ENCODE data around the gene NUSAP1.
A peak's percentile ranks its signal among the peaks of the same experiment; 100 is the strongest.
"Not testable (repeated sequence)": the region's sequence is repeated elsewhere in the genome, so short reads cannot be mapped to it uniquely, and the experiment has no call there.

Gene NUSAP1

DNA sequence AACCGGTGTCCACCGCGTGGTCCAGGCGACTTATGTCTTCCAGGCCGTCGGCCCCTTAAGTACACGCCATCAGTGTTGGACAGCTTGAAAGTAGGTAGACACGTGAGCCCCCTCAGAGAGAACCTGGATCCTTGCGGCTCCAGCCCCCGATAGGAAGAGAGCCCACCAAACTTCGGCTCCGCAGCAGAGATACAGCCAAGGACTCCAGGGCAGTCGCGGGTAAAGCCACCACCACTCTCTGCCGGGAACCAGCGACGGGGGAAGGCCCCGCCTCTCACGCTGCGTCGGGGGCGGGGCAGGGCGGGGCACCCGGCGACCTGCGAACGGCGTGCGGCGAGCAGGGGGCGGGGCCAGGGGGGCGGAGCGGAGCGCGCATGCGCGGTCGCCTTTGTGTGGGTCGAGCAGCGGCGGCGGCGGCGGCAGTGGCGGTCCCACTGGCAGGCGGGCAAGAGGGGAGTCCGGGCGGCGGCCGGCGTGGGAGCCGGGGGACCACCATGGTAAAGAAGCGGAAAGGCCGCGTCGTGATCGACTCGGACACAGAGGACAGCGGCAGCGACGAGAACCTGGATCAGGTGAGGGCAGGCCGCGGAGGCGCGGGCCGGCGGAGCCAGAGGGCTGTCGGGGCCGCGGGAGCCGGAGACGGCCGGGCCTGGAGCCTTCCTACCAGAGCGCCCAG lies 84.2 kb downstream of the NUSAP1 start, which contains the start of gene RTF1:
Gene RTF1 (plus strand): TSS at position 354 of the 676 bp plus-strand sequence. CDS start 21 bp downstream, at position 375.
- peak; percentile 88 for DNase-seq

DNA sequence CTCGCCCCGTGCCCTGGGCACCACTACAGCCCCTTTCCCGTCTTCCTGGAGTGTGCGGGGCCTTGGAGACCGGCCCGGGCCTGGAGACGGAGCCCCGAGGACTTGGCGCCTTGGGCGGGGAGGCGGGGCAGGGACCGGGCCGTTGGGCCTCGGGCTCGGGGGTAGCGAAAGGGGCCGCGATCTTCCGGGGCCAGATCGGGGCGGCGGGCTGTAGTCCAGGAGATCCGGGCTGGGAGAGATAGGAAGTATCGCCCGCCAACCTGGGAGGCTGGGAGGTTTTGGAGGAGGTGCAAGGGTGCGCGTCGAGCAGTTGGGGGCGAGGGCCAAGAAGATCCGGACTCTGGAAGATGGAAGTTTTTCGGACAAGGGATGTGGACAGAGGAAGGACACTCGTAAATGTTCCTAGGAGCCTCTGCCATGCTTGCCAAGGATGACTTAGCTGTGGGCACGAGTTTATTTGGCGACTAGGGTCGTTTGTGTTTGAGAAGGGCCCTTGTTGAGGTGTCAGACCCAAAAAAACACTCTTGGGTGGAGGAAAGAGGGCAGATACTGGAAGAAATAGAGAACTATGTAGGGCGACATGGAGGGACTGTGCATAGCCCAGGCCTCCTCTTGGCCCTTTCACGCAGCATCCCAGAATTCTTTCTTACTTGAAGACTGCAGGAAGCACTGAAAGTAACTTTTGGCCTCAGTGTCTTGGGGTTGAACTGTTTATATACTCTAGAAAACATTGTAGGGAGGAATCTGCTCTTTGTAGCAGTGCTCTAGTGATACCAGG lies 84.9 kb downstream of the NUSAP1 start:
- DNase-seq, result peak; percentile 33

DNA sequence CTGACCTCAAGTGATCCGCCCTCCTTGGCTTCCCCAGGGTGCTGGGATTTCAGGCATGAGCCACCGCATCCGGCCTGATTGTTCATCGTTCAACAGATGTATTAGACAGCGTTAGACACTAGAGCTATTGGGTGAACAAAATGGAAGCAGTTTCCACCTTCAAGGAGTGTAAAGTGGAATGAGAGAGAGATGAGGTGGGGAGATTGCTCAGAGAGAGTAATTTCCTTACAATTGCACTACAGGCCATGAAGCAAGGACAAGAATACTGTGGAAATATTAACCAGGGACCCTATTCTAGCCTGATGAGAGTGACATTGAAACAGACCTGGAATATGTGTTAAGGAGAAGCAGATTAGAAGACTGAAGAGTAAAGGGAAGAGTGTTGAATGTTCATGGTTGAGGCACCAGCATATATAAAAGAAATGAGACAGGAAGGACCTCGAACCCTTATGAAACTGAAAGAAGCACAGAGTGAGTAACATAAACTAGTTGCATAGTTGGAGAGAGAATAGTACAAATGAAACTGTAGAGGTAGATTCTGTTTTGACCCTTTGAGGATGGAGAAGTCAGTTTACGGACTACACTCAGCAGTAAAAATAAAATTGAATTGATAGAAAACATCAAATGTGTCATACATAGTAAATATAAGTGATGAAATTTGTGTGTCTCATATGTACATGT lies 91.4 kb downstream of the NUSAP1 start:
- no peak for DNase-seq

DNA sequence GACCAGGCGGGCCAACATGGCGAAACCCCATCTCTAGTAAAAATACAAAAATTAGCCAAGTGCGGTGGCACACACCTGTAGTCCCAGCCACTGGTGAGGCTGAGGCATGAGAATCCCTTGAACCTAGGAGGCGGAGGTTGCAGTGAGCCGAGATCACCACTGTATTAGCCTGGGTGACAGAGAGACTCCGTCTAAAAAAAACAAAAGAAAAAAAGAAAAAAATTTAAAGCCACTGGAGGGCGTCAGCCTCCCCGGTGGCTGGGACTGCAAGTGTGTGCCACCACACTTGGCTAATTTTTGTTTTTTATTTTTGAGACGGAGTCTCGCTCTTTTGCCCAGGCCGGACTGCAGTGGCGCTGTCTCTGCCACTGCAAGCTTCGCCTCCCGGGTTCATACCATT lies 92.1 kb downstream of the NUSAP1 start:
- no peak for DNase-seq

DNA sequence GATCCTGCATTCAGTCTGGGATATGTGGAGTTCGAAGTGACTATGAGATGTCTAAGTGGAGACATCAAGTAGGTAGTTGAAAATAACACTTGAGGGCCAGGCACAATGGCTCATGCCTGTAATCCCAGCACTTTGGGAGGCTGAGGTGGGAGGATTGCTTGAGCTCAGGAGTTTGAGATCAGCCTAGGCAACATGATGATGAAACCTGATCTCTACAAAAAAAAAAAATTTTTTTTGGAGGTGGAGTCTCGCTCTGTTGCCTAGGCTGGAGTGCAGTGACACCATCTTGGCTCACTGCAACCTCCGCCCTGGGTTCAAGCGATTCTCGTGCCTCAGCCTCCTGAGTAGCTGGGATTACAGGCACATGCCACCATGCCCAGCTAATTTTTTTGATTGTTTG lies 93.2 kb downstream of the NUSAP1 start:
- DNase-seq, result not testable (repeated sequence)

DNA sequence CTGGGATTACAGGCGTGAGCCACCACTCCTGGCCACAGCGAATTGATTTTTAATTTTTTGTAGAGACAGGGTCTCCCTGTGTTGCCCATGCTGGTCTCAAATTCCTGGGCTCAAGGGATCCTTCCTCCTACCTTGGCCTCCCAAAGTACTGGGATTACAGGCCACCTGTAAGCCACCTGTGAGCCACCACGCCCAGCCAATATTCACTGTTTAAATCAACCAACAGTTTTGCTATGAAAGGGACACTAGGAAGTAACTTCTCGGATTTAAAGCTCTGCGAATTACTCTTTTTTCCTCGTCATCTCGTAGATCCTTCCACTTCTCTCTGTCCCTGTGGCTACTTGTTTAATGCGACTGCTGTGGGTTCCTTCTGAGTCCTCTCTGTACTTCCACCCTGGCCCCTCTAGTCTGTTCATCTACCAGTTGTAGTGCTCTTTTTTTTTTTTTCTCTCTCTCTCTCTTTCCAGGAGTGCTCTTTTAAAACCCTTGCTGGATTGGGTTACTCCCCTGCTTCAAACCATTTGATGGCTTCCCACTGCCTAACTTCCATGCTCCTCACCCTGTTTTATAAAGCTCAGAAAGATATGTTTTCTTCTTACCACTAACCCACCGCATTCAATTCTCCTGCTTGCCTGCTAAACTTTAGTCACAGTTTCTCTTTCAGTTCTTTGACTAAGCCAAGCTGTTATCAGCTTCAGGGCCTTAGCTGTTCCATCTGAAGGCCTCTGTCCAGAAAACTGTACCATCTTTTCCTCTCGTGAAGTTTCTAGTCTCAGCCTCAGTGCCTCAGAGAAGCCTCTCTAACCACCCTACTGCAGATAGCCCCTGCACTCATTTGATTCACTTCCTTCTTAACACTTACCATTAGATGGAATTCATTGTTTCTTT lies 96.6 kb downstream of the NUSAP1 start:
- no peak for DNase-seq
